Measurements from ENCODE around the gene SHANK1.
"Not testable (repeated sequence)": the region's sequence is repeated elsewhere in the genome, so short reads cannot be mapped to it uniquely, and the experiment has no call there.

The SHANK1 gene

GRCh38 chr19:50626795-50627194 lies 92.8 kb downstream of the SHANK1 start:
- Histone ChIP-seq H3K9me3 (replicated peaks in 1 of 2; ENCODE audit: control insufficient read depth in 2 of 2, insufficient read depth in 1 of 2, low read depth in 1 of 2, low read length in 2 of 2) (no peaks in the 10 kb centered on the region), H3K36me3 (replicated peaks in 1 of 2; ENCODE audit: control insufficient read depth in 2 of 2, insufficient read depth in 2 of 2, low read length in 2 of 2) (no peaks in the 10 kb centered on the region), H3K18ac (ENCODE audit: low read length) (peak overlapping the region; percentile 70), H2BK12ac (ENCODE audit: low read length) (no peak overlapping the region), H3K27ac (replicated peaks; ENCODE audit: low read length) (no peak overlapping the region), H2BK5ac (ENCODE audit: low read length) (no peak overlapping the region), H3K27me3 (ENCODE audit: control insufficient read depth in 3 of 3, insufficient read depth in 3 of 3, low read depth in 1 of 3, low read length in 3 of 3) (peaks cover 0 to 14% (median 0%) of the 10 kb centered on the region in 3 experiments), H3K14ac (ENCODE audit: low read length) (peak overlapping the region; percentile 82), H4K8ac (ENCODE audit: low read depth, low read length) (no peak overlapping the region), H3K79me1 (ENCODE audit: low read depth, low read length) (no peaks in the 10 kb centered on the region), H4K91ac (ENCODE audit: low read depth, low read length, poor library complexity) (no peak overlapping the region), H3K4me2 (ENCODE audit: insufficient read depth, low read length, poor library complexity, severe bottlenecking) (no peak overlapping the region), H3K4ac (ENCODE audit: low read length) (no peak overlapping the region), H2AK5ac (ENCODE audit: low read depth, low read length) (no peak overlapping the region), H3K4me1 (ENCODE audit: control insufficient read depth in 2 of 2, insufficient read depth in 1 of 2, low read depth in 1 of 2, low read length in 2 of 2) (no peaks in the 10 kb centered on the region), H3K9ac (ENCODE audit: low read depth, low read length, poor library complexity) (peak overlapping the region; percentile 30), H2BK15ac (ENCODE audit: low read length) (peak overlapping the region; percentile 87), H3K4me3 (ENCODE audit: low read length in 2 of 2) (no peak overlapping the region), H2BK120ac (ENCODE audit: low read depth, low read length) (no peak overlapping the region), H2AFZ (ENCODE audit: low read length) (no peak overlapping the region), H3K23ac (ENCODE audit: low read depth, low read length, poor library complexity) (peak overlapping the region; percentile 43)
- DNase-seq (ENCODE audit: low spot score), result no peak
- no CpG with 5 or more reads among the region's 4 CpGs for WGBS, 2 donors (ENCODE audit: extremely low coverage in 2 of 2, insufficient read length in 2 of 2, insufficient replicate concordance in 1 of 2)

- H3K79me1 ChIP-seq (ENCODE audit: low read depth, low read length), result no peaks in the 10 kb centered on the region
- no peaks in the 10 kb centered on the region for H3K4me1 ChIP-seq (ENCODE audit: control insufficient read depth in 2 of 2, insufficient read depth in 1 of 2, low read depth in 1 of 2, low read length in 2 of 2)
- H3K9me3 ChIP-seq (replicated peaks in 1 of 2; ENCODE audit: control insufficient read depth in 2 of 2, insufficient read depth in 1 of 2, low read depth in 1 of 2, low read length in 2 of 2), result no peaks in the 10 kb centered on the region
- H3K9ac ChIP-seq (ENCODE audit: low read depth, low read length, poor library complexity), result no peak overlapping the region
- H3K14ac ChIP-seq (ENCODE audit: low read length), result no peak overlapping the region
- H3K36me3 ChIP-seq (replicated peaks in 1 of 2; ENCODE audit: control insufficient read depth in 2 of 2, insufficient read depth in 2 of 2, low read length in 2 of 2), result no peaks in the 10 kb centered on the region
- no peak overlapping the region for H3K18ac ChIP-seq (ENCODE audit: low read length)
- H3K4me3 ChIP-seq (ENCODE audit: low read length in 2 of 2), result no peak overlapping the region
- no peak overlapping the region for H3K27ac ChIP-seq (replicated peaks; ENCODE audit: low read length)
- no peak overlapping the region for H2BK5ac ChIP-seq (ENCODE audit: low read length)
- no peak overlapping the region for H2BK120ac ChIP-seq (ENCODE audit: low read depth, low read length)
- H3K4me2 ChIP-seq (ENCODE audit: insufficient read depth, low read length, poor library complexity, severe bottlenecking), result no peak overlapping the region
- peaks cover 0 to 14% (median 0%) of the 10 kb centered on the region in 3 experiments for H3K27me3 ChIP-seq (ENCODE audit: control insufficient read depth in 3 of 3, insufficient read depth in 3 of 3, low read depth in 1 of 3, low read length in 3 of 3)
- H3K23ac ChIP-seq (ENCODE audit: low read depth, low read length, poor library complexity), result no peak overlapping the region
- no peak overlapping the region for H2BK15ac ChIP-seq (ENCODE audit: low read length)
- H2AFZ ChIP-seq (ENCODE audit: low read length), result peak overlapping the region; percentile 53
- WGBS, 2 donors (ENCODE audit: extremely low coverage in 2 of 2, insufficient read length in 2 of 2, insufficient replicate concordance in 1 of 2), result no CpG with 5 or more reads among the region's 4 CpGs
- no peak overlapping the region for H4K91ac ChIP-seq (ENCODE audit: low read depth, low read length, poor library complexity)
- H2AK5ac ChIP-seq (ENCODE audit: low read depth, low read length), result no peak overlapping the region
- no peak overlapping the region for H2BK12ac ChIP-seq (ENCODE audit: low read length)
- no peak overlapping the region for H3K4ac ChIP-seq (ENCODE audit: low read length)
- no peak for DNase-seq (ENCODE audit: low spot score)
- no peak overlapping the region for H4K8ac ChIP-seq (ENCODE audit: low read depth, low read length)
These were observed 93.6 kb downstream of the SHANK1 start for GRCh38 chr19:50626011-50626410.

GRCh38 chr19:50624949-50625600 lies 94.5 kb downstream of the SHANK1 start:
- Histone ChIP-seq H3K9me3 (replicated peaks in 1 of 2; ENCODE audit: control insufficient read depth in 2 of 2, insufficient read depth in 1 of 2, low read depth in 1 of 2, low read length in 2 of 2) (no peaks in the 10 kb centered on the region), H3K18ac (ENCODE audit: low read length) (peak overlapping the region; percentile 83), H3K79me1 (ENCODE audit: low read depth, low read length) (no peaks in the 10 kb centered on the region), H3K4me1 (ENCODE audit: control insufficient read depth in 2 of 2, insufficient read depth in 1 of 2, low read depth in 1 of 2, low read length in 2 of 2) (no peaks in the 10 kb centered on the region), H3K27ac (replicated peaks; ENCODE audit: low read length) (no peak overlapping the region), H3K4me2 (ENCODE audit: insufficient read depth, low read length, poor library complexity, severe bottlenecking) (no peak overlapping the region), H3K9ac (ENCODE audit: low read depth, low read length, poor library complexity) (peak overlapping the region; percentile 77), H2AFZ (ENCODE audit: low read length) (no peak overlapping the region), H2BK120ac (ENCODE audit: low read depth, low read length) (no peak overlapping the region), H3K4me3 (ENCODE audit: low read length in 2 of 2) (no peak overlapping the region), H2BK5ac (ENCODE audit: low read length) (no peak overlapping the region), H4K91ac (ENCODE audit: low read depth, low read length, poor library complexity) (no peak overlapping the region), H3K27me3 (ENCODE audit: control insufficient read depth in 3 of 3, insufficient read depth in 3 of 3, low read depth in 1 of 3, low read length in 3 of 3) (peaks cover 0 to 14% (median 0%) of the 10 kb centered on the region in 3 experiments), H3K14ac (ENCODE audit: low read length) (no peak overlapping the region), H3K36me3 (replicated peaks in 1 of 2; ENCODE audit: control insufficient read depth in 2 of 2, insufficient read depth in 2 of 2, low read length in 2 of 2) (no peaks in the 10 kb centered on the region), H3K23ac (ENCODE audit: low read depth, low read length, poor library complexity) (no peak overlapping the region), H2BK12ac (ENCODE audit: low read length) (no peak overlapping the region), H2AK5ac (ENCODE audit: low read depth, low read length) (peak overlapping the region; percentile 84), H4K8ac (ENCODE audit: low read depth, low read length) (peak overlapping the region; percentile 17), H3K4ac (ENCODE audit: low read length) (peak overlapping the region; percentile 76), H2BK15ac (ENCODE audit: low read length) (no peak overlapping the region)
- no CpG with 5 or more reads among the region's 44 CpGs for WGBS, 2 donors (ENCODE audit: extremely low coverage in 2 of 2, insufficient read length in 2 of 2, insufficient replicate concordance in 1 of 2)
- no peak for DNase-seq (ENCODE audit: low spot score)

DNA sequence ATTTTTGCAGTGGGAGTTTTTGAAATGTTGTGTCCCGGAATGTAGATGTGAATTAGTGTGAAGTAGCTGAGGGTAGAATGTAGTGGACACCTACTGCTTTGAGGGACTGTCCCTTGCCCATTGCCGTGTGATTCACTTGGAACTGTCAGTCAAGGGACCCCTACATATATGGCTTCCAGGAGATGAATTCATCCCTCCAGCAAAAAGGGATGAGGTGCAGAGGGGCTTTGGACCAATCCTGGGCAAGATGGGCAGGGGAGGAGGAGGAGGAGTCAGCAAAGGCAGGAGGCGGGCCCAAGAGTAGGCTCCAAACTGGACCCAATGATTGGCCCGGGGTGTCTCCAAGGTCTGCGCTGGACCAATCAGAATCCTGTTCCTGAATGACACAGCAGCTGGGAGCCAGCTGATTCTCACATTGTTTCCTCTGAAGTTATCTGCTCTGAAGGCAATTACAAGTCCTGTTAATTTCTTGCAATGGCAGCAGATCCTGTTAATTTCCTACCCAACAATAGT lies 99.2 kb downstream of the SHANK1 start:
- H3K4me3 ChIP-seq (ENCODE audit: low read length in 2 of 2); H4K8ac ChIP-seq (ENCODE audit: low read depth, low read length); H3K27ac ChIP-seq (replicated peaks; ENCODE audit: low read length); H3K9ac ChIP-seq (ENCODE audit: low read depth, low read length, poor library complexity); H2AFZ ChIP-seq (ENCODE audit: low read length); H3K9me3 ChIP-seq (replicated peaks in 1 of 2; ENCODE audit: control insufficient read depth in 2 of 2, insufficient read depth in 1 of 2, low read depth in 1 of 2, low read length in 2 of 2); H3K4ac ChIP-seq (ENCODE audit: low read length); H2BK120ac ChIP-seq (ENCODE audit: low read depth, low read length); H2BK5ac ChIP-seq (ENCODE audit: low read length); H3K27me3 ChIP-seq (ENCODE audit: control insufficient read depth in 3 of 3, insufficient read depth in 3 of 3, low read depth in 1 of 3, low read length in 3 of 3); H2BK12ac ChIP-seq (ENCODE audit: low read length); H3K36me3 ChIP-seq (replicated peaks in 1 of 2; ENCODE audit: control insufficient read depth in 2 of 2, insufficient read depth in 2 of 2, low read length in 2 of 2); DNase-seq (ENCODE audit: low spot score); H3K4me2 ChIP-seq (ENCODE audit: insufficient read depth, low read length, poor library complexity, severe bottlenecking); H3K18ac ChIP-seq (ENCODE audit: low read length); H3K4me1 ChIP-seq (ENCODE audit: control insufficient read depth in 2 of 2, insufficient read depth in 1 of 2, low read depth in 1 of 2, low read length in 2 of 2); H2AK5ac ChIP-seq (ENCODE audit: low read depth, low read length); H3K23ac ChIP-seq (ENCODE audit: low read depth, low read length, poor library complexity); H3K14ac ChIP-seq (ENCODE audit: low read length); H2BK15ac ChIP-seq (ENCODE audit: low read length); H4K91ac ChIP-seq (ENCODE audit: low read depth, low read length, poor library complexity); H3K79me1 ChIP-seq (ENCODE audit: low read depth, low read length): not testable (repeated sequence)
- no CpG with 5 or more reads among the region's 5 CpGs for WGBS, 2 donors (ENCODE audit: extremely low coverage in 2 of 2, insufficient read length in 2 of 2, insufficient replicate concordance in 1 of 2)

All from neuronal stem cell (in vitro differentiated cells).